ENCODE measurements around the gene SMARCA5. TPM values are rescaled to one million over a fixed set of nuclear protein-coding genes. Genes with fewer than 3 reads are reported as not detected.

Gene SMARCA5
- total RNA-seq, 1 experiment from 2014 or later: 37.5 TPM

GRCh38 chr4:143597276-143597675 is 83.8 kb downstream of the SMARCA5 start:
- in situ Hi-C loops (cut with HindIII; ENCODE audit: low pct_unique_long_range_greater_than_20kb, low sequenced_read_pairs): no loop called here
- DNase-seq (ENCODE audit: low read depth, low spot score): no peak

GRCh38 chr4:143598816-143599215 is 85.3 kb downstream of the SMARCA5 start:
- in situ Hi-C loops (cut with HindIII; ENCODE audit: low pct_unique_long_range_greater_than_20kb, low sequenced_read_pairs): no loop called here
- DNase-seq (ENCODE audit: low read depth, low spot score): no peak

- in situ Hi-C loops (cut with HindIII; ENCODE audit: low pct_unique_long_range_greater_than_20kb, low sequenced_read_pairs): no loop called here
- no peak for DNase-seq (ENCODE audit: low read depth, low spot score)
Measured at GRCh38 chr4:143599827-143600226, 86.3 kb downstream of the SMARCA5 start.

GRCh38 chr4:143606480-143606879 is 93.0 kb downstream of the SMARCA5 start:
- in situ Hi-C loops (cut with HindIII; ENCODE audit: low pct_unique_long_range_greater_than_20kb, low sequenced_read_pairs): no loop called here

More at GRCh38 chr4:143606480-143606879, 93.0 kb downstream of the SMARCA5 start:
- no peak for DNase-seq (ENCODE audit: low read depth, low spot score)

Other genes with a start within 250 kb of the SMARCA5 start
- gene GAB1, start 176.8 kb upstream of the SMARCA5 start, total RNA-seq (2014; rRNA removed; shearing (Covaris generic)): 11.3 and 12.8 TPM in 2 replicates
- not detected in 2 replicates for gene FREM3, start 187.0 kb downstream of the SMARCA5 start, total RNA-seq (2014; rRNA removed; shearing (Covaris generic))